OCI-LY7 (cell line): ENCODE results near the gene NOTO. TPM values are rescaled to one million over a fixed set of nuclear protein-coding genes. Genes with fewer than 3 reads are reported as not detected.

ENCODE experiments used
- BruUV-seq: library from RNA; stranded (reverse); fragments of 400-500 nt; replicated peaks from 2 replicates; lab custom pipeline; 2021; lab: Mats Ljungman, UMichigan
- CTCF ChIA-PET: fragments of 300-600 bp; sonication (Branson Sonifier 250); formaldehyde crosslinking; loops from one replicate; lab custom pipeline; 2022; ENCODE audit warnings: antibody characterized with exemption; ENCODE audit not compliant: unreplicated experiment; lab: Charles Lee
- POLR2A ChIA-PET: fragments of 300-600 bp; sonication (Branson Sonifier 250); formaldehyde crosslinking; loops from one replicate; lab custom pipeline; 2022; ENCODE audit warnings: antibody characterized with exemption; lab: Charles Lee
- DNase-seq: peaks from one replicate; pipeline ENCODE4 v3.0.0-alpha.2; 2015; ENCODE audit warnings: low spot score
- H2AFZ ChIP-seq: fragments of 200-600 bp; sonication (generic), shearing (Covaris generic); 2 replicates; pipeline ENCODE4 v1.6.1; 2014; ENCODE audit warnings: mild to moderate bottlenecking, antibody characterized with exemption, low read length, moderate library complexity
- H3K27ac ChIP-seq: fragments of 200-600 bp; sonication (generic); 2 replicates; pipeline ENCODE4 v1.5.1; 2014; ENCODE audit warnings: mixed run types, low read depth, mild to moderate bottlenecking, moderate library complexity, low read length, inconsistent platforms; ENCODE audit not compliant: poor library complexity, severe bottlenecking
- H3K36me3 ChIP-seq: fragments of 200-600 bp; sonication (generic); 2 replicates; pipeline ENCODE4 v1.6.1; 2014; ENCODE audit warnings: mild to moderate bottlenecking, antibody characterized with exemption, low read length, moderate library complexity, mixed read lengths; ENCODE audit not compliant: insufficient read depth
- H3K4me1 ChIP-seq: fragments of 200-600 bp; sonication (generic); 2 replicates; pipeline ENCODE4 v1.5.1; 2014; ENCODE audit warnings: mild to moderate bottlenecking, low read length; ENCODE audit not compliant: insufficient read depth, poor library complexity, severe bottlenecking
- H3K4me2 ChIP-seq: fragments of 200-600 bp; sonication (generic); 2 replicates; pipeline ENCODE4 v1.6.1; 2014; ENCODE audit warnings: mild to moderate bottlenecking, low read length
- H3K4me3 ChIP-seq: fragments of 200-600 bp; sonication (generic); 2 replicates; pipeline ENCODE4 v1.5.1; 2014; ENCODE audit warnings: mild to moderate bottlenecking, low read depth, low read length; ENCODE audit not compliant: poor library complexity, severe bottlenecking
- H3K79me2 ChIP-seq: fragments of 200-600 bp; sonication (generic); 2 replicates; pipeline ENCODE4 v1.6.1; 2016; ENCODE audit warnings: low read depth, mild to moderate bottlenecking, low read length, moderate library complexity, mixed read lengths; ENCODE audit not compliant: insufficient read depth
- H3K9me2 ChIP-seq: fragments of 200-600 bp; sonication (generic); 2 replicates; pipeline ENCODE4 v1.6.1; 2016; ENCODE audit warnings: mild to moderate bottlenecking, low read length, mixed read lengths; ENCODE audit not compliant: insufficient read depth
- H3K9me3 ChIP-seq: fragments of 200-600 bp; sonication (generic); 2 replicates; pipeline ENCODE4 v1.6.1; 2014; ENCODE audit warnings: mild to moderate bottlenecking, mixed run types, low read length, mixed read lengths
- H4K20me1 ChIP-seq: fragments of 200-600 bp; sonication (generic); 2 replicates; pipeline ENCODE4 v1.6.1; 2014; ENCODE audit warnings: mild to moderate bottlenecking, antibody characterized with exemption, low read length, moderate library complexity, mixed read lengths; ENCODE audit not compliant: insufficient read depth
- CTCF ChIP-seq: fragments of 200-600 bp; sonication (generic); conservative IDR thresholded peaks from 2 replicates; pipeline ENCODE4 v1.5.1; 2014; ENCODE audit warnings: mild to moderate bottlenecking, antibody characterized with exemption, low read length, moderate library complexity, mixed read lengths
- EZH2phosphoT487 ChIP-seq: fragments of 200-600 bp; sonication (generic); IDR thresholded peaks from 2 replicates; pipeline ENCODE4 v1.6.1; 2018; ENCODE audit warnings: low read depth, borderline replicate concordance, mild to moderate bottlenecking, mixed run types, antibody characterized with exemption, low read length, moderate library complexity, mixed read lengths
- intact Hi-C: fragments of 100-400 bp; cut with micrococcal nuclease; formaldehyde crosslinking; loops from one replicate; pipeline ENCODE4 v1.10.0; 2022; ENCODE audit not compliant: unreplicated experiment
- total RNA-seq, 2 experiments: library from RNA; depleted of rRNA in 1 of 2; stranded (reverse); fragments of >200 nt in 1 of 2; shearing (Covaris generic) in 1 of 2; gene quantifications; 2 replicates each; pipeline ENCODE4 v1.2.3, GENCODE V29; 2014 to 2022

Gene NOTO
- total RNA-seq, 2 experiments from 2014 or later, result not detected

- Histone ChIP-seq H3K4me1 (no peaks in the 10 kb centered on the region), H3K9me3 (no peaks in the 10 kb centered on the region), H3K4me2 (no peak overlapping the region), H3K4me3 (no peak overlapping the region), H3K79me2 (peaks cover 15% of the 10 kb centered on the region; the same call in 1 of the 2 replicates), H3K36me3 (peaks cover 97% of the 10 kb centered on the region), H2AFZ (no peak overlapping the region), H3K27ac (no peak overlapping the region), H3K9me2 (no peaks in the 10 kb centered on the region), H4K20me1 (peaks cover 18% of the 10 kb centered on the region)
- ChIA-PET POLR2A (interaction anchor here (0.7 to 1.8 kb wide), 6 partner anchors 9 to 139 kb away, joined by 3 to 5 read pairs (median 4); partner anchors contain the start of genes ALMS1, CCT7 and PRADC1), CTCF (no interaction called here)
- intact Hi-C loops, result no loop called here
- no peak for DNase-seq
- TF ChIP-seq CTCF, result no peak
- no peak for TF ChIP-seq EZH2phosphoT487
- no TSS peak for BruUV-seq
Measured at GRCh38 chr2:73246850-73247249, 44.5 kb downstream of the NOTO start.

DNA sequence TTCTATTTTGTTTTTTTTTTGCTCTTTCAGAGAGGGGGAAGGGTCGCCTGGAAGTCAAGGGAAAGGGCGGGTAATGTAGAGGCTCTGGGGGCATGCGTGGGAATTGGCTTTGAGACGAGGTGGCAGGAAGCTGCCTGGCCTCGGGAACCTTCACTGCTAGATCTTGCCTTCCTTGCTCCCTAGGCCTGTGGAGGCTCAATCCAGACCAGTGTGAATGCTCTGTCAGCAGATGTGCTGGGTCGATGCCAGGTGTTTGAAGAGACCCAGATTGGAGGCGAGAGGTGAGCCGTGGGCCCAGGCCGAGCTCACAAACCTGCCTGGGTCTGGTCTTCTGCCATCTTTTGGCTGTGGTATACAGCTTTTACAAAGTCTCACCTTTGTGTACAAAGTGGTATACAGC lies 47.3 kb downstream of the NOTO start:
- H4K20me1 ChIP-seq, result peaks cover 11% of the 10 kb centered on the region
- CTCF ChIA-PET, result no interaction called here

More for the DNA sequence above, 47.3 kb downstream of the NOTO start:
- POLR2A ChIA-PET, result interaction anchor here (0.7 to 2.6 kb wide), 4 partner anchors 11 to 37 kb away, joined by 3 to 7 read pairs (median 6); partner anchors contain the start of genes CCT7 and PRADC1
- no peak overlapping the region for H3K27ac ChIP-seq
- intact Hi-C loops, result no loop called here
- BruUV-seq, result no TSS peak
- no peaks in the 10 kb centered on the region for H3K9me2 ChIP-seq
- no peak overlapping the region for H3K4me3 ChIP-seq
- DNase-seq, result no peak
- peaks cover 98% of the 10 kb centered on the region for H3K36me3 ChIP-seq
- H3K4me1 ChIP-seq, result no peaks in the 10 kb centered on the region
- no peaks in the 10 kb centered on the region for H3K9me3 ChIP-seq
- no peak overlapping the region for H3K4me2 ChIP-seq
- no peak overlapping the region for H2AFZ ChIP-seq
- TF ChIP-seq EZH2phosphoT487 (no peak), CTCF (no peak)
- no peaks in the 10 kb centered on the region for H3K79me2 ChIP-seq
